ENCODE data around the gene LIPJ.

The LIPJ gene

DNA sequence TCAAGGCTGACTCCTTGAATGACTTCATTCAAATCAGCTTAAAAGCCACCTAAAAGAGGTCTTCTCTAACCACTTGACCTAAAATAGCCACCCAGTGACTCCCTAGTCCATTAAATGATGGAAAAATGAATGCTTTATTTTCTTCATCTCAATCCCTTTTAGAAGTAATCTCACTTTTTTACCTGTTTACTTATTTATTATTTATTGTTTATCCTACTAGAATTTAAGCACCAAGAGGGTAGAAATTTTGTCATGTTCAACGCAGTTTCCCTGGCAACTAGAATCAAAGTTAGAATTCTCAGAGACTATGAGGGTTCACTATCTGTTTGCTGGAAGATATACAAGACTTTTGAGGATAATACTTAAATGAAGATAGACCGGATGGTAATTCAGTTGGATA, at the start of gene LIPJ:
LIPJ (plus strand) TSS at position 301 of the 400 bp plus-strand sequence. CDS start 3,926 bp downstream, outside the sequence.
- DNase-seq = no peak

DNA sequence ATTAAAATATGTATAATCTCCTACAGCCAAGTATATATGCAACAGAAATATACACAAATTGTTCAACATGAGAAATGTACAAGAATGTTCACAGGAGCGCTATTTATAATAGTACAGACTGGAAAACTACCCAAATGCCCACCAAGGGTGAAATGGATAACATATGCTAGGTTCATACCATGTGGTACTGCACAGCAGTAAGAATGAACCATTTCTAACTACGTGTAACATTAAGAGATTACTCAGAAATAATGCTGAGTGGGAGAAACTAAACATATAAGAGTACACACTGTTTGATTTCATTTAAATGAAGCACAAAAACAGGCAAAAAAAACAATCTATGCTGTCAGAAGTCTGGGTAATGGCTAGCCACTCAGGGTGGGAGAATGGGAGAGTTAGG, 49.2 kb upstream of the LIPJ start:
- DNase-seq = no peak

DNA sequence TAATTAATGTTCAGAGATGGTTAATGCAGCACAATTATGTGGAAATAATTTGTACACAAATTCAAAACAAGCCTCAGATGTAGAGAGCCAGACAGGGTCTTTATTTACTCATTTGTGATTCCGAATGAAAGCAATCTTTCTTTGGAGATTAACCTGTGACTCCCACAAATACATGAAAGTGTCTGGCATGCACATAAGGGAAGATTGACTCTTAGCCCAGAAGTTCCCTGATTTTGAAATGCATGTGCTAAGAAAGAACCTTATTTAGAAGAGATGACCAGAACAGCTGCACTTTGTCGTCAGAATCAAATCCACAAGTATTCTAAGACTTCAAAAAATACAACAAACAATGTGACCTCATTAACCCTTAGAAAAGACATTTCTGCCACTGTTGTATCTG, 48.5 kb upstream of the LIPJ start:
- DNase-seq = no peak

- DNase-seq = no peak
These were observed 46.2 kb upstream of the LIPJ start for GRCh38 chr10:88540351-88540750.

DNA sequence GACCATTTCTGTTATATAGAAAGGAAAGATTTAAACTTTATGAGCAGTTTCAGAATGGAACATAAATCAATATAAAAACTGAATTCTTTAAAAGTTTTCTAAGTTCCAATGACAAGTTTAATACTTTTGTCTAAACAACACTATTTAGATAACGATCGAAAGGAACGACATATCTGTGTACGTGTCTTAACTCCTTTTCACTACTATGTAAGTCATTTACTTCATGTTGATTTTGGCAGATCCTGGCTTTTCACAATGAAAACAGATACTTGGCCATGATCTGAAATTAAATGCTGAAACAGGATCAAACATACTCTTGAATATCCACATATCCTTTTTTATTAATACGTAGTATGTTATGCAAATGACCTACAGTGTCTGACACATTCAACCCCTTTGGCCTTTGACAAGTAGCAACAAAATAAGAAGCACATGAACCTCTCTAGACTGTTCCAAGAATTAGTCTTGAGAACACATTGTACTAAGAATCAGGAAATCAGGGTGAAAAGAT, 45.4 kb upstream of the LIPJ start:
- DNase-seq = no peak

GRCh38 chr10:88542522-88542921, 44.0 kb upstream of the LIPJ start:
- no peak for DNase-seq

GRCh38 chr10:88544140-88544870, 42.3 kb upstream of the LIPJ start:
- no peak for DNase-seq

GRCh38 chr10:88545359-88545758, 41.2 kb upstream of the LIPJ start:
- DNase-seq = no peak

GRCh38 chr10:88546497-88546896, 40.1 kb upstream of the LIPJ start:
- no peak for DNase-seq

- DNase-seq = no peak
These were observed 35.3 kb upstream of the LIPJ start for GRCh38 chr10:88551246-88551645.

DNA sequence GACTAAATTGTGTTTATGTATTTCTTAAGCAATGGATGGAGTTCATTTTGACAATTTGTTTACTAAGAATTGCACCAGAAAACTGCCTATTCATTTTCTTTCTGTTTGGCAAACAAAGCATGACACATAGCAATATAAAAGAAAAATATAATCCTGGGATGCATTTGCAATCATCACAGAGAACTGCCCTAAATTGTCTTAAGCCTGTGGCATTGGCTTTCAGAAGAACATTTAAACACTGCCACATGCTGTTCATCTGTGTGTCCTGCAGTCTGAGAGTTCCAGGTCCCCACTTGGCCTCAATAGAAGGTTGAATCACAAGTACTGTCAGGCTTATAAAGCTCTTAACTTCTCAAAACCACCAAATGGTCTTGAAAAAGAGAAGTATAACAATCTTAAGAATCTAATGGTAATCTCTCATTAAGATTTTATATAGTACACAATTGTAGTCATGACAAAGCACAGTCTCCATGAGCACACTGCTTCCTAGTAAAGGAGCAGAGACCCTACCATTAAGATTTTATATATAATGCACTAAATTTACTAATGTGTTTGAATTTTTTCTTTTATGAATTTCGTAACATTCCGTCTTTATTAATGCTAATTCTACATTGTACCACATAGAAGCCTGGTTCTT, 33.3 kb upstream of the LIPJ start:
- DNase-seq = peak; percentile 19 to 29

GRCh38 chr10:88555190-88555908, 31.2 kb upstream of the LIPJ start:
- DNase-seq = no peak

- DNase-seq = no peak
These were observed 29.3 kb upstream of the LIPJ start for GRCh38 chr10:88557256-88557655.

GRCh38 chr10:88557658-88558057, 28.9 kb upstream of the LIPJ start:
- DNase-seq = no peak

GRCh38 chr10:88562152-88562551, 24.4 kb upstream of the LIPJ start:
- DNase-seq = no peak

DNA sequence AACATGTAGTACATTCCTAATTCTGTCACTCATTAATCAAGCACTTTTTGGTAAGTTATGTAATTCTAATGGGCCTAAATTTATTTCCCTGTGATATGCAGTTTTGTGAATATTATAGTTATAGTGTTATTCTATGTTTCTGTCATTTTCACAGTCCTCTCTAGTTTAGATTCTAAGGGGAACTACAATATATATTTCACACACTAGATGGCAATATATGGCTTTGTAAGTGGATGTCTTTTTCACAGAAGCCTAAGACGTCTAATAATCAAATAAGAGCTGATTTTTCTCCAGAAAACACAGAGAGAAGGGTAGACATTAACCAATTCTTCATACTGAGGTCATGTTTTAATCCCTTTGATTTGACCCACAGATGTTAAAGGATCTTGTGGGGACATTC, 21.5 kb upstream of the LIPJ start:
- no peak for DNase-seq

- no peak for DNase-seq
These were observed 4.2 kb upstream of the LIPJ start for GRCh38 chr10:88582411-88582805.

- DNase-seq = peak; percentile 71 to 72
These were observed 3.6 kb upstream of the LIPJ start, which contains the start of gene RNLS for GRCh38 chr10:88582806-88583583. Gene RNLS, minus strand, starts transcription at chr10:88583318.

GRCh38 chr10:88583584-88583957, 3.0 kb upstream of the LIPJ start:
- no peak for DNase-seq

DNA sequence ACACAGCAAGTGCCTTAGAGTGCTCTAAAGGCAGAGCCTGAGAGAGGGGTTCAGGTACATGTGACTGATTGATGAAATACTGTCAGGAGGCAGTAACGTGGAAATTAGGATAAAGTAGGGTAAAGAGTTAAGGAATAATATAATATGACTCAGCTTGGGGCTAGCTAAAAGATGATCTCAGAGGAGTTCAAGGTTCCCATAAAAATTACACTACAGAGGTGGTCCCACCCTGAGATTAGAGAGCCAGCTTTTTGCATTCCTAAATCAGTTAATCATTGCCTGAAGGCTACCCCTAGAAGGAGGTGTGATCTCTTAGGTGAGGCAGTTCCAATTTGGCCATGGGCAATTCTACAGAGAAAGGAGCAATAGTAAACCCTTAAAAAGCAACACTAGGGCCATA, 5.8 kb downstream of the LIPJ start:
- DNase-seq = no peak

GRCh38 chr10:88592906-88593305, 6.3 kb downstream of the LIPJ start:
- DNase-seq = no peak

- DNase-seq = no peak
These were observed 7.9 kb downstream of the LIPJ start for GRCh38 chr10:88594482-88594881.

- no peak for DNase-seq
These were observed 11.5 kb downstream of the LIPJ start for GRCh38 chr10:88598055-88598454.
